ENCODE results near the gene FAM120A.

- no peak for TF ChIP-seq CTCF (IDR thresholded peaks at IDR 0.05)
- no peak for TF ChIP-seq POLR2A (IDR thresholded peaks at IDR 0.05)
Measured at GRCh38 chr9:93562157-93562556, 110.7 kb downstream of the FAM120A start.

Data from body of pancreas (tissue), 4 donors.